Renal cortex interstitium (tissue), 11 donors: ENCODE data around the gene ASPA. TPM values are rescaled to one million over a fixed set of nuclear protein-coding genes. Genes with fewer than 3 reads are reported as not detected.
"Not testable (repeated sequence)": the region's sequence is repeated elsewhere in the genome, so short reads cannot be mapped to it uniquely, and the experiment has no call there.

ENCODE experiments used
- DNase-seq, 11 donors: peaks; one replicate each; pipeline ENCODE4 v3.0.0-alpha.2; 2013; ENCODE audit warnings: low read depth in 9 of 11, low spot score in 4 of 11; ENCODE audit errors: extremely low read depth in 1 of 11
- polyA plus RNA-seq, 3 donors: library from polyadenylated mRNA; unstranded; fragments of 120-200 nt; gene quantifications; one replicate each; pipeline ENCODE4 v1.2.1, GENCODE V29; 2013; ENCODE audit not compliant: insufficient read length in 3 of 3

Gene ASPA
- polyA plus RNA-seq, 3 donors = 20.8 to 31.7 (median 27.2) TPM

DNA sequence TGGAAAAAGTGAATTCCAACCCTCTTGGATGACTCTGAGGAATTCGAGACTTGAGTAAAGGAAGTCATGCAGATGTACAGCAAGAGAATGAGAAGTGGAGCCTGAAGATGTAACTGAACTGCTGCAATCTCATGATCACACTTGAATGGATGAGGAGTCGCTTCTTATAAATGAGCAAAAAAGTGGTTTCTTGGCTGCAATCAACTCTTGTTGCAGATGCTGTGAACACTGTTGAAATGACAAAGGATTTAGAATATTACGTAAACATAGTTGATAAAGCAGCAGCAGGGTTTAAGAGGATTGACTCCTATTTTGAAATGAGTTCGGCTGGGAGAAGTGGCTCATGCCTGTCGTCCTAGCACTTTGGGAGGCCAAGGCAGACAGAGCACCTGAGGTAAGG is 25.5 kb downstream of the ASPA start:
- DNase-seq = no peak

DNA sequence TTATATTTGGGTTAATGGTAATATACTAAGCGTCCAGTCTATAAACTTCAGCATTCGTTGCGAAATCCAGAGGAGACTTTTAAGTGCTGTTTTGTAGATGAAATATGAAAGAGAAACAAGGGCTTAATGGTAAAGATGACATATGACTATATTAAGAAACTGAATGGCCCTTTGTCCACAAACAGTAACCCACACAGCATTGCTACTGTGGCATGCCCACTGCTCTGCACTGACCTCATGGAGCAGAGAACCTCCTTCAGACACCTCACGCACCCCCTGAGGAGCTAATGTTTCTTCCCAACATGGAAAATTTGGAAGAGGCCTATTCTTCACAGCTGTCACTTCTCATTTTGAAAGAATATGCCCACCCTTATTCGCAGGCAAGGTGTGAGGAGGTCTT is 26.7 kb downstream of the ASPA start:
- DNase-seq = no peak

DNA sequence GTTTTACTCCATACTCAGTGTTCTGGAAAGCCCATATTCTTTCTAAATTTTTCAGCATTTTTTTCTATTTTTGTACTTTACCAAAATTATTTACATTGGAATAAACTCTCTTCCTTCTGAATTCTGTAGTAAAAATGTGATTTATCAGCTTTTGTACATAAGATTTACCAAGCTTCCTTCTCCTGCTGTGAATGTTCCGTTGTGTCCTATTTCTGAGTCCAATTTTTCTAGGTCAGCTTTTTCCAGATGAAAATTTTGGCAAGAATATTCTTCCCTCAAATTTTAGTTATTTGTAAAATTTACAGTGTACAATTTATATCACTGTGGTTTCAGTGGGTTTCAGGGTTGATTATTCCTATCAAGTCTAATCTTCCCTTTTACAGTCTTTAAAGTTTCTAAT is 27.5 kb downstream of the ASPA start:
- DNase-seq = no peak

DNA sequence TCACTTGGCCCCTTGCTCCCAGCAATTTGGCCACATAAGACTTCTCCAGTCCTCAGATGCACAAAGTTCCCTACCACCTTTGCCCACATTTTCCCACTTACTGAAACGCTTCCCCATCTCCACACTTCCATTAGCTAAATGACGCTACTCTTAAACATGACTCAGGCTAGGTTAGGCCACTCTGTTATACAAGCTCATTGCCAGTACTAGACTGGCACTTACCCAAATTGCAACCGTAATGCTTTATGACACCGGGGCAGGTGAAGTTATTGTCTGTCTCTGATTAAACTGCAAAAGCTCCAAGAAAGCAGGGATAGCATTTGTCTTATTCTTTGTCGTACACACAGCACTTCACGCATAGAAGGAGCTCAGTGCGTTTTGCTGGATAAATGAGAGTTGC is 29.2 kb downstream of the ASPA start:
- no peak for DNase-seq

DNA sequence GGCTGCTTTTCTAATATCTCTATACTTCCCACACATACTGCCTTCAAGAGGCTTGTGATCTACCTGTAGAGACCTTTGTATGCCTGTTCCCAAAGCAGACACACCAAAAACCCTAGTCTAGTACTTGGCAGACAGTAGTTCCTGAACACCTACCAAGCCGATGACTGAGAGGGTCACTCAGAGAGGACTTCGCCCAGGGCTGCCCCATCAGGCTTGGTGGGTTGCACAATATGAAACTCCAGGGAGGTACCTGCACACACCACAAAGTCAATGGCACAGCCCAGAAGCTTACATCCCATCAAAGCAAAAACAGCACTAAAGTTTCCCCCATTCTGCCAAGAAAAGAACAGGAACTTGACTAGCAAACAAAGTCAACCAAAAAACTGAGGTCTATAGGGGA is 30.3 kb downstream of the ASPA start:
- DNase-seq = no peak

DNA sequence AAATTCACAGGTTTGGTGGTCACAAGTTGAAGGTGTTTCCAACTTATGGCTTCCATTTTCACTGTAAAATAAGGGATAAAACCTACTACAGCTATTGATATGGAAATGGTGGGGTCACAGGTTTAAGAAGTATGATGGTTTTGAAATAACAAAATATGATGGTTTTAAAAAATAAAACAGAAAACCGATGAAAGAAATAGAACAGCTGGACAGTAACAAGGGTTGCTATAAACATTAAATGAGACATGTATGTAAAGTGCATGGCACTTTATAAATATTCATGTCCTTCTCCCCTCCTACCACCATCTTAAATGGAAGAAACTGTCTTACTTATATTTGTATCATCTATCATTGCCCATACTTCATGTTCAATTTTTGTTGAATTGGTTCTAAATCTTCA is 31.3 kb downstream of the ASPA start:
- DNase-seq = no peak

DNA sequence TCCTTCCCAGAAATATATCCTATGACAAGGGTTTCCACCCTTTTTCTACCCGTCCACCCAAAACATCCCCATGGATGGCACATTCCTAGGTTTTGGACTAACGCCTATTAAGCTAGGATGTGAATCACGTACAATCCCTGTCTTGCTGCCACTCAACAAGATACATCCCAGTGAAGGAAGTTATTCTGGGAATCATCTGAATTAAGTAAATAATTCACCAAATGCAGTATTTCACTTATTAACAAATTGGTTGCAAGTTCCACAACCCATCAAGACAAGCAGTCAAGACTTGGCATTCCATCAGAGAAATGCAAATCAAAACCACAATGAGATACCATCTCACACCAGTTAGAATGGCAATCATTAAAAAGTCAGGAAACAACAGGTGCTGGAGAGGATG is 32.1 kb downstream of the ASPA start:
- no peak for DNase-seq

DNA sequence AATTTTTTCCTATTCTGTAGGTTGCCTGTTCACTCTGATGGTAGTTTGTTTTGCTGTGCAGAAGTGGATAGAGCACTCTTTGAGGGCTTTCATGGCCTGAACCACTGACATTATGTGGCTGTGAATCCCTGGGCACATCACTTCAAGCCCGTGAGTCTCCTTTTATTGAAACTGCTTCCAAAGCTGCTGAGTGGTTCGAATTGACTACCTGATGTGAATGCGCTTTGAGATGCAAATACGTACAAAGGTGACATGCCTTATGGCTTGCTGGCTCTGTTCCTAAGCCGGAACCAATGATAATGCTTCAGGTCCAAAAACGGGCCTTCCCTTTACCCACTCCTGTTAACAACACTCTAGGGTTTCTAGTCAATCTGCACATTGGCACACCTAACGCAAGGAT is 34.3 kb downstream of the ASPA start:
- no peak for DNase-seq

DNA sequence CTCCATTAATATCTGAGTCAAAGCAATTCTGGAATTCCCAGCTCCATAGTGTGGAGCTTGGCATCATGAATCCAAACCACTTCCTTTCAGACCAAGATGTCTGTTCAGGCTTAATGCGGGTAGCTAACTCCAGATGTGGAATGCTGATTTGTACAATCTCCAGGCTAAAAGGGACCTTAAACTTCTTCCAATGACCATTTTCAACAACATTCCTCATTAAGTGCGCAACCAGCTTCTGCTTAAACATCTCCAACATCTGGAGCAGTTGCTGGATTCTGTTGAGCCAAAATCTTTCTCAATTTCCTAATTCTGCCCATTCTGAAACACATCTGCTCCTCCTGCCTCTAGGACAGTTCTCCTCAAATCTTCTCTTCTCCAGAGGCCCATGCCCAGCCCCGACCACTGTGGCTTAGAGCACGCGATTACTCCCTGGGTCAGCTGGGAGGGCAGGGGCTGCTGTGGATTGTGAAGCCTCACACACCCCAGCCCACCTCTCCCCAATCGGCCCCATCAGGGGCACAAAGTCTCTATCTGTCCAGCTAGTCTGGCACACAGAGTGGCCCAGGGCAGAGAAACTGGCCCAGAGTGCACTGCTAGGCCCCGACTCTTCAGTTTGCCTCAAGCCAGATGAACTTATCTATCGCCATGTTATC is 36.2 kb downstream of the ASPA start:
- no peak for DNase-seq

DNA sequence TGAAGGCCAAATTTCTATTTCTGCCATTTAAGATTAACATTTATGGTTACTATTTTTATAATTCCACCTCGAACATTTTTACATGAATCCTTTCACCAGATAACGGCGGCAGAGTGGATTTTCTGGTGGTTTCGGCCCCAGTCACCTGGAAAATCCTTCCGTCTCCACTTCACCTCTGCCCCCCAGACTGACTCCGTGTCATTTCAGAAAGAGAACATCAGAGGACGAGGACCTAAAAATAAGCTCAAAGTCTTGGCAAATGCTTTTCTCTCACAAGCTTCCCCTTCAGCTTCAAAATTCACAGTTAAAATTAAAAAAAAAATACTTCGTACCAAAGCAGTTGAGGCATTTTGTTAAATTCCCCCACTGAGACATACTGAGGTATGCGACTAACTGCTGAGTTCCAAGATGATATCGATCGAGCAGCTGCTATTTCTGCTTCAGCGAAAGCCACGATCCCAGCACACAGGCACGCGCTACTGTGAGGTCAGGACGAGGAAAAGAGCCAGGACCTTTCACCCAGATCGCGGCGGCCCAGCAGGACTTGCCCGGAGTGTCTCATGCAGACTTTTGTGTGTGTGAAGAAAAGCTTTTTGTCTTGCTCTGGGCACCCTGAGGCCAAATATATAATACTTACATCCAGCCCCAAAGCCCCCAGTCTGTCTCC is 36.8 kb downstream of the ASPA start:
- DNase-seq = no peak

DNA sequence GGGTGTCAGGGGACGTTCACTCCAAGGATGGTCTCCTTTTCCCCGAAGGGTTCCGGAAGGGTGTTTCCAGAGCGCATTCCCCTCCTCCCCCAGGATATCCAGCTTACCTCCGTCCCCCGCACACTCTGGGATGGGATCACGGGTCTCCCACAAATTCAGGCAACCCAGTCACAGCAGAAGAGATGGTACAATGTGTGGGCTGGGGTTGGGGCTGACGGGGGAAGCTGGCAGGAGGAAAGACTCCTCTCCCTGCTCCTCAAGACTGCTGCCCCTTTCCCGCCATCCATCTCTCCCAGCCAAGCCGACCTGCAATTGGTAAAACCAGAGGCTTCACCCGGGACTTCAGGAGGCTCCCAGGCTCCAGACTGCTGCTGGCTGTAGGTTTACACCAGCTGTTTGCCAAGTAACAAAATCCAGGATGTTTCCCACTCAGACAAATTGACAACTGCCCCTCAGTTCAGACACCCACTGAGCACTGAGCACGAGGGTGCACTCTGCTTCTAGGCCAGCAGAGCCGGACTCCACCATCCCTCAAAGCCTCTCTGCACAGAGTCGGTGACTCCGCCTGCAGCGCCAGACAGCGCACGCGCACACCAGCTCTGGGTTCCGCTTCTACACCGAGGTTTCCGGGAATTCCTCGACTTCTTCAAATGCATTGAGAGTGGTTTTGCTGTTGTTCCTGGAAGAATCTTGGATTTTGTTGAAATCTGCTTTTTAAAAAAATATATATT is 37.7 kb downstream of the ASPA start:
- no peak for DNase-seq

DNA sequence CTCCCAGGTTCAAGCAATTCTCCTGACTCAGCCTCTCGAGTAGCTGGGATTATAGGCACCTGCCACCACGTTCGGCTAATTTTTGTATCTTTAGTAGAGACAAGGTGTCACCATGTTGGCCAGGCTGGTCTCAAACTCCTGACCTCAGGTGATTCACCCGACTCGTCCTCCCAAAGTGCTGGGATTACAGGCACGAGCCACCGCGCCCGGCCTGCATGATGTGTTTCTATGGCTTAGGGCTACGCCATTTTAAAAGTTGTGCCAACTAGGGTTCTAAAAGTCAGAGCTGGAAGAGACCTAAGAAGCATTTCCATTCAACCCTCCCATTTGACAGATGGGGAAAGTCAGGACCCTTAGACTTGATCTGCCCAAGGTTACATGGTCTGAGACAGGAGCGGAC is 38.4 kb downstream of the ASPA start:
- not testable (repeated sequence) for DNase-seq

DNA sequence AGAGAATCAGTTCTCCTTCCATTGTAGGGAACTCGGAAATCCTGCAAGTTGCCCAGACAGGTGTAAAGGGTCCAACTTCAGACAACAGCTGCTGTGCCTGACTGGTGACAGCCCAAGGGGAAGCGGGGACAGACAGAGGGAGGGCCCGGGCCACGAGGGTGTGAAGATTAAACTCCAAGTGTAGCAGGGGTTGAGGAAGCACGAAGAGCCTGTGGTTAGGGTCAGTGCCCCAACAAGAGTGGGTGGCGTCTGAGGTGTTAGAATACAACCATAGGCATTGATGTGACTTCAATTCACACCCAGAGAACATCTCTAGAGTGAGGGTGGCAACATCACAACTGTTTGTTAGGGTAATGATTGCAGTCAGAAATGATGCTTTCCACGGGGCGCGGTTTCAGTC is 39.1 kb downstream of the ASPA start:
- DNase-seq = no peak

DNA sequence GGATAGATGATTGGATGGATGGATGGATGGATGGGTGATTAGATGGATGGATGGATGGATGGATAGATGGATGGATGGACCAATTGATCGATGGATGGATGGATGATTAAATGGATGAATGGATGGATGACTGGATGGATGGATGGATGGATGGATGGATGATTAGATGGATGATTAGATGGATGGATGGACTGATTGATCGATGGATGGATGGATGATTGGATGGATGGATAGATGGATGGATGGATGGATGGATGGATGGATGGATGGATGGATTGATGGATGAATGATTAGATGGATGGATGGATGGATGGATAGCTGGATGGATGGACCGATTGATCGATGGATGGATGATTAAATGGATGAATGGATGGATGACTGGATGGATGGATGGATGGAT is 43.7 kb downstream of the ASPA start:
- not testable (repeated sequence) for DNase-seq

DNA sequence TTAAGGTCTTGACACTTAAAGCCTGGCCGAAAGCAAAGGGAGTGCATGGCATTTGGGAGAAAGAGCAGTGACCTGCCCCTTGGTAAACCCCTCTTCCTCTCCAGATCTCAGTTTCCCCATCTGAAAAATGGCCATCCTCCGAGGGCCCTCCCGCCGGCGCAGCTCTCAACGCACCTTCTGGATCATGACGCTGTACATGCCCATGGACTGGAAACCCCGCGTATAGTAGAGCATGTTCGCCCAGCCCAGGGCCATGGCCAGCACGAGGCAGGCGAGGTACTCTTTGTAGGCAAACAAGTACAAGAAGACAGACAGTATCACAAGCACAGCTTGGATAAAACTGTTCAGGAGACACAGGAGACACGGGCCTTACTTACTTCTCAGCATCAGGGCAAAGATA is 48.2 kb downstream of the ASPA start:
- no peak for DNase-seq

DNA sequence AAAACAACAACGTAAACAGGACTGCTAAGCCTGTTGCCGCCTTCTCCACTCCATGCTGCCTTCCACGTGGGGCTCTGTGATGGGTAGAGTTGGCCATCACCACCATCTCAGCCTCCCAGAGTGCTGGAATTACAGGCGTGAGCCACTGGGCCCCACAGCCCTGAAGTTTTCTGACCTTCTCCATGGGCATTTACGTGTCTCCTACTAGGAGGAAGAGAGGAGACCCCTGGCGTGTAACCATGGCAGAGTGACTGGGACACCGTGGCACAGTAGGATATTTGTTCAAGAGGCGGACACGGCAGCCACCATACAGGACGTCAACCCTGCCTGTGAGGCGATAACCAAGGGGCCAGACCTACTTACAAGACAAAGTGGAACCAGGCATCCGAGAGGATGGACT is 50.7 kb downstream of the ASPA start:
- no peak for DNase-seq

DNA sequence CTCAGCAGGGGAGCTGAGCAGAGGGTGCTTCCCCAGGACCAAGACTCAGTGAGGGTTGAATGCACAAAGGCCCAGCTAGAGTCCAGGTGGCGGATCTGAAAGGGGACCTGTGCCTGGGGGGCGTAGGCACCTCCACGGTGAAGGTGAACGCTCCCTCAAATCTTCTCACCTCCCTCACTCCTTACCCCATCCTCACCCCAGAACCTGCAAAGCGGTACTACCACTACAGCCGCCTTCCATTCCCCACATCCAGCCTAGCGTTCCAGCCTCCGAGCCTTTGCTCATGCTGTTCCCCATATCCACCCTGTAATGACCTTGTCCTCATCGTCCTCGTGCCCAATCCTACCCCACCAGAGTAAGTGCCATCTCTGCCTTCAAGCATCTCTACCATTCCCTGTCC is 51.2 kb downstream of the ASPA start:
- DNase-seq = no peak

DNA sequence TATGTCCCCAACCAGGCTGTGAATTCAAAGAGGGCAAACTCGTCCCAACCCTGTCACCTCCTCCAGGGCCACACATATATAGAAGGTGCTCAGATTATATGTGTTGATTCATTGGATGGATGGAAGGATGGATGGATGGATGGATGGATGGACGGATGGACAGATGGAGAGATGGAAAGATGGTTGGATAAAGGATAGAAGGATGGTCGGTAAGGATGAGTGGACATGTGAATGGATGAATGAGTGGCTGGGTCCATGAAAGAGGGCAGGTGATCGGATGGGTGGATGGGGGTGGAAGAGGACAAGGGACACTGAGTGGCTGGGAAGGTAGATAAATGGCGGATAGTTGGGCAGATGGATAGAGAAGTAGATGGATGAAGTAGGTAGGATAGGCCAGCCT is 51.7 kb downstream of the ASPA start:
- no peak for DNase-seq

DNA sequence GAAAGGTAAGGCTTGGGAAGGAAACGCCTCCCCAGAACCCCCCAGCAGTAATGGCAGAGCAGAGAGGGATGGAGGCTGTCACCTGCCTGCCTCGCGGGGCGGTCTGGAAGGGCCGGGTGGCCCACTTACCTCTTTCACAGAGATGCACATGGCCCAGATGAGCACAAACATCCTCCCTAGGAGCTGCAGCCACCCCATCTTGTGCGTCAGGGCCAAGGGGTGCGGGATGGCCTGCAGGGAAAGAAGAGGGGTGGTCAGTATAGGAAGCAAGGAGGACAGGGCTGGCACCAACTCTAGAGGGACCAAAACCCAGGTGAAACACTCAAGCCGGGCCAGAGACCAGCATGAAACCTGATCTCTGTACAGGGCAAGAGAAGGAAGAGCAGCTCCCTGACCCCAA is 52.1 kb downstream of the ASPA start:
- DNase-seq = no peak

DNA sequence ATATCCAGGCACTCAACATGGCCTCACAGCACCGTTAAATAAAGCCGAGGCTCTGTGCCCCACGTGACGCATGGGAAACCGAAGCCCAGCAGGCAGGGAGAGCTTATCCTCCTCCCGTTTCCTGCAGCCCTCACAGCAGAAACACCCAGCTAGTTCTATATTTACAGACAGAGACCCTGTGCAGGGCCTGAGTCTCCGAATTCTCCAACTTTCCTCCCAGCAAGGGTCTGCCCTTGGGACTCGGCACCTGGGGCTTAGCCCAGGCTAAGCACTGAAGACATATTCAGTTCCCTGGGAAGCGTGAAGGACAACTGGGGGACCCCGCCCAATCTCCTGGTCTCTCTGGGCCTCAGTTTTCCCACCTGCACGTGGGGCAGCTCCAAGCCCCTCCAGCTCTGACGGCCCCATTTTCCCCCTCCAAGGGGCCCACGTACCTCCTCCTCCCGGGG is 52.6 kb downstream of the ASPA start:
- no peak for DNase-seq
